Measurements from ENCODE around the gene SORL1. TPM values are rescaled to one million over a fixed set of nuclear protein-coding genes. Genes with fewer than 3 reads are reported as not detected.

Gene SORL1
- total and polyA plus RNA-seq, 2 of the 13 experiments (the other 11 are each of a cell fraction or from before 2014, with no cell fraction given): 21.3 to 148 TPM

DNA sequence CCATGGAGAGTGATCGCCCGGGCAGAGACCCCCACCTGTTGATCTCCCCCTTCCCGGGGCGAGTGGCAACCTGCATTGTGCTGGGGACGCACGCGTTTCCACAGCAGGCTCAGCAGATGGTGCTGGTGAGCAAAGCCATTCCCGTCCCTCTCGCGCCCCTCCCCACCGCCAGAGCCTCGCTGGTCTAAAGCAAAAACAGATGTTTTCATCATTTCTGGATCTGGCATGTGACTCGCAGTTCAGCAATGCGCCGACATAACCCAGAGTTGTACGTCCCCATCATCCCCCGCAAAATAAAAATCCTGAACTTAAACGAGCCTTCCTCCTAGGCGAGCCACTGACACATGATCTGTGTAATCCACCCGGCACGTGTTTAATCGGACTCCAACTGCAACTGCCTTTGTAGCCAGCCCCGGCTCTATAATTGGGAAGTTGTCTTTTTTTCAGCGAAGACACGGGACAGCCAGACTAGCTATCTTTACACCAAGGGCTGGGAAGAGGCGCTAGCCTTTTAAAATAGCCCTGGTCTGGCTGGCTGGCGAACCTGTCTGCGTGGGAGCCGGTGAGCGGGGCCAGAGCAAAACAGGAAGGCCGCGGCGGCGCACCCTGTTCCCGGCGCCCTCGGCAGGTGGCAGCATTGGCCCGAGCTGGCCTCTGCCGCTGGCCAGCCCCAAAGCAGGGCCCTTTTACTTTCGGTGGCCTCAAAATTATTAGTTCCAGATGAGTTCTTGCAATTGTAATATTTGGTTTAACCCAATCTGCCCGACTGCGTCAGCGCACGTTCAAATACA lies 203.6 kb downstream of the SORL1 start (continued):
- TF ChIP-seq, protein P1, sequence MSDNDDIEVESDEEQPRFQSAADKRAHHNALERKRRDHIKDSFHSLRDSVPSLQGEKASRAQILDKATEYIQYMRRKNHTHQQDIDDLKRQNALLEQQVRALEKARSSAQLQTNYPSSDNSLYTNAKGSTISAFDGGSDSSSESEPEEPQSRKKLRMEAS (IDR thresholded peaks at IDR 0.05): peak; percentile 71; the same call in 1 of the 2 replicates
- TF ChIP-seq ZNF282 (IDR thresholded peaks at IDR 0.05; ENCODE audit: partially characterized antibody): no peak
- no peak for TF ChIP-seq CBX1 (IDR thresholded peaks at IDR 0.05; ENCODE audit: low read depth)
- TF ChIP-seq, protein P2, sequence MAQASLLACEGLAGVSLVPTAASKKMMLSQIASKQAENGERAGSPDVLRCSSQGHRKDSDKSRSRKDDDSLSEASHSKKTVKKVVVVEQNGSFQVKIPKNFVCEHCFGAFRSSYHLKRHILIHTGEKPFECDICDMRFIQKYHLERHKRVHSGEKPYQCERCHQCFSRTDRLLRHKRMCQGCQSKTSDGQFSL (CRISPR knock-in tag; IDR thresholded peaks at IDR 0.05): peak; percentile 73; the same call in 1 of the 2 replicates
- TF ChIP-seq, protein P3, sequence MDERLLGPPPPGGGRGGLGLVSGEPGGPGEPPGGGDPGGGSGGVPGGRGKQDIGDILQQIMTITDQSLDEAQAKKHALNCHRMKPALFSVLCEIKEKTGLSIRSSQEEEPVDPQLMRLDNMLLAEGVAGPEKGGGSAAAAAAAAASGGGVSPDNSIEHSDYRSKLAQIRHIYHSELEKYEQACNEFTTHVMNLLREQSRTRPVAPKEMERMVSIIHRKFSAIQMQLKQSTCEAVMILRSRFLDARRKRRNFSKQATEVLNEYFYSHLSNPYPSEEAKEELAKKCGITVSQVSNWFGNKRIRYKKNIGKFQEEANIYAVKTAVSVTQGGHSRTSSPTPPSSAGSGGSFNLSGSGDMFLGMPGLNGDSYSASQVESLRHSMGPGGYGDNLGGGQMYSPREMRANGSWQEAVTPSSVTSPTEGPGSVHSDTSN (CRISPR knock-in tag; IDR thresholded peaks at IDR 0.05): no peak
- TF ChIP-seq, protein P4, sequence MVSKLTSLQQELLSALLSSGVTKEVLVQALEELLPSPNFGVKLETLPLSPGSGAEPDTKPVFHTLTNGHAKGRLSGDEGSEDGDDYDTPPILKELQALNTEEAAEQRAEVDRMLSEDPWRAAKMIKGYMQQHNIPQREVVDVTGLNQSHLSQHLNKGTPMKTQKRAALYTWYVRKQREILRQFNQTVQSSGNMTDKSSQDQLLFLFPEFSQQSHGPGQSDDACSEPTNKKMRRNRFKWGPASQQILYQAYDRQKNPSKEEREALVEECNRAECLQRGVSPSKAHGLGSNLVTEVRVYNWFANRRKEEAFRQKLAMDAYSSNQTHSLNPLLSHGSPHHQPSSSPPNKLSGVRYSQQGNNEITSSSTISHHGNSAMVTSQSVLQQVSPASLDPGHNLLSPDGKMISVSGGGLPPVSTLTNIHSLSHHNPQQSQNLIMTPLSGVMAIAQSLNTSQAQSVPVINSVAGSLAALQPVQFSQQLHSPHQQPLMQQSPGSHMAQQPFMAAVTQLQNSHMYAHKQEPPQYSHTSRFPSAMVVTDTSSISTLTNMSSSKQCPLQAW (CRISPR knock-in tag; IDR thresholded peaks at IDR 0.05): 0 out of 2 replicates have a peak, but pooled peaks have one; percentile 34
- TF ChIP-seq TMF1 (CRISPR knock-in tag; IDR thresholded peaks at IDR 0.05; ENCODE audit: low read depth): no peak
- TF ChIP-seq FOXK1 (CRISPR knock-in tag; IDR thresholded peaks at IDR 0.05; ENCODE audit: borderline replicate concordance, low read depth): 0 out of 2 replicates have a peak, but pooled peaks have one; percentile 10
- TF ChIP-seq, protein P5, sequence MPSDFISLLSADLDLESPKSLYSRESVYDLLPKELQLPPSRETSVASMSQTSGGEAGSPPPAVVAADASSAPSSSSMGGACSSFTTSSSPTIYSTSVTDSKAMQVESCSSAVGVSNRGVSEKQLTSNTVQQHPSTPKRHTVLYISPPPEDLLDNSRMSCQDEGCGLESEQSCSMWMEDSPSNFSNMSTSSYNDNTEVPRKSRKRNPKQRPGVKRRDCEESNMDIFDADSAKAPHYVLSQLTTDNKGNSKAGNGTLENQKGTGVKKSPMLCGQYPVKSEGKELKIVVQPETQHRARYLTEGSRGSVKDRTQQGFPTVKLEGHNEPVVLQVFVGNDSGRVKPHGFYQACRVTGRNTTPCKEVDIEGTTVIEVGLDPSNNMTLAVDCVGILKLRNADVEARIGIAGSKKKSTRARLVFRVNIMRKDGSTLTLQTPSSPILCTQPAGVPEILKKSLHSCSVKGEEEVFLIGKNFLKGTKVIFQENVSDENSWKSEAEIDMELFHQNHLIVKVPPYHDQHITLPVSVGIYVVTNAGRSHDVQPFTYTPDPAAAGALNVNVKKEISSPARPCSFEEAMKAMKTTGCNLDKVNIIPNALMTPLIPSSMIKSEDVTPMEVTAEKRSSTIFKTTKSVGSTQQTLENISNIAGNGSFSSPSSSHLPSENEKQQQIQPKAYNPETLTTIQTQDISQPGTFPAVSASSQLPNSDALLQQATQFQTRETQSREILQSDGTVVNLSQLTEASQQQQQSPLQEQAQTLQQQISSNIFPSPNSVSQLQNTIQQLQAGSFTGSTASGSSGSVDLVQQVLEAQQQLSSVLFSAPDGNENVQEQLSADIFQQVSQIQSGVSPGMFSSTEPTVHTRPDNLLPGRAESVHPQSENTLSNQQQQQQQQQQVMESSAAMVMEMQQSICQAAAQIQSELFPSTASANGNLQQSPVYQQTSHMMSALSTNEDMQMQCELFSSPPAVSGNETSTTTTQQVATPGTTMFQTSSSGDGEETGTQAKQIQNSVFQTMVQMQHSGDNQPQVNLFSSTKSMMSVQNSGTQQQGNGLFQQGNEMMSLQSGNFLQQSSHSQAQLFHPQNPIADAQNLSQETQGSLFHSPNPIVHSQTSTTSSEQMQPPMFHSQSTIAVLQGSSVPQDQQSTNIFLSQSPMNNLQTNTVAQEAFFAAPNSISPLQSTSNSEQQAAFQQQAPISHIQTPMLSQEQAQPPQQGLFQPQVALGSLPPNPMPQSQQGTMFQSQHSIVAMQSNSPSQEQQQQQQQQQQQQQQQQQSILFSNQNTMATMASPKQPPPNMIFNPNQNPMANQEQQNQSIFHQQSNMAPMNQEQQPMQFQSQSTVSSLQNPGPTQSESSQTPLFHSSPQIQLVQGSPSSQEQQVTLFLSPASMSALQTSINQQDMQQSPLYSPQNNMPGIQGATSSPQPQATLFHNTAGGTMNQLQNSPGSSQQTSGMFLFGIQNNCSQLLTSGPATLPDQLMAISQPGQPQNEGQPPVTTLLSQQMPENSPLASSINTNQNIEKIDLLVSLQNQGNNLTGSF (CRISPR knock-in tag; IDR thresholded peaks at IDR 0.05): no peak
- TF ChIP-seq, protein P6, sequence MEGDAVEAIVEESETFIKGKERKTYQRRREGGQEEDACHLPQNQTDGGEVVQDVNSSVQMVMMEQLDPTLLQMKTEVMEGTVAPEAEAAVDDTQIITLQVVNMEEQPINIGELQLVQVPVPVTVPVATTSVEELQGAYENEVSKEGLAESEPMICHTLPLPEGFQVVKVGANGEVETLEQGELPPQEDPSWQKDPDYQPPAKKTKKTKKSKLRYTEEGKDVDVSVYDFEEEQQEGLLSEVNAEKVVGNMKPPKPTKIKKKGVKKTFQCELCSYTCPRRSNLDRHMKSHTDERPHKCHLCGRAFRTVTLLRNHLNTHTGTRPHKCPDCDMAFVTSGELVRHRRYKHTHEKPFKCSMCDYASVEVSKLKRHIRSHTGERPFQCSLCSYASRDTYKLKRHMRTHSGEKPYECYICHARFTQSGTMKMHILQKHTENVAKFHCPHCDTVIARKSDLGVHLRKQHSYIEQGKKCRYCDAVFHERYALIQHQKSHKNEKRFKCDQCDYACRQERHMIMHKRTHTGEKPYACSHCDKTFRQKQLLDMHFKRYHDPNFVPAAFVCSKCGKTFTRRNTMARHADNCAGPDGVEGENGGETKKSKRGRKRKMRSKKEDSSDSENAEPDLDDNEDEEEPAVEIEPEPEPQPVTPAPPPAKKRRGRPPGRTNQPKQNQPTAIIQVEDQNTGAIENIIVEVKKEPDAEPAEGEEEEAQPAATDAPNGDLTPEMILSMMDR (CRISPR knock-in tag; IDR thresholded peaks at IDR 0.05): peak; percentile 90
- no peak for TF ChIP-seq ZNF614 (CRISPR knock-in tag; IDR thresholded peaks at IDR 0.05; ENCODE audit: borderline replicate concordance)
- TF ChIP-seq RELA (CRISPR knock-in tag; IDR thresholded peaks at IDR 0.05): no peak
- no peak for TF ChIP-seq HHEX (CRISPR knock-in tag; IDR thresholded peaks at IDR 0.05)
- TF ChIP-seq NPAS2 (CRISPR knock-in tag; IDR thresholded peaks at IDR 0.05; ENCODE audit: borderline replicate concordance): no peak
- peak; percentile 62 for TF ChIP-seq ZFX (CRISPR knock-in tag; IDR thresholded peaks at IDR 0.05; ENCODE audit: low read depth)
- TF ChIP-seq ZNF891 (CRISPR knock-in tag; IDR thresholded peaks at IDR 0.05): no peak
- no peak for TF ChIP-seq MEIS1 (CRISPR knock-in tag; IDR thresholded peaks at IDR 0.05; ENCODE audit: borderline replicate concordance)
- 0 out of 2 replicates have a peak, but pooled peaks have one; percentile 23 for TF ChIP-seq ZNF777 (CRISPR knock-in tag; IDR thresholded peaks at IDR 0.05)
- TF ChIP-seq PAWR (CRISPR knock-in tag; IDR thresholded peaks at IDR 0.05; ENCODE audit: borderline replicate concordance): no peak

Measured in HepG2 (cell line).